Keratinocyte (primary cell): ENCODE measurements around the gene PAPPA2. TPM values are rescaled to one million over a fixed set of nuclear protein-coding genes. Genes with fewer than 3 reads are reported as not detected.

ENCODE experiments used
- DNase-seq: peaks from one replicate; pipeline ENCODE4 v3.0.0-alpha.2; 2011; ENCODE audit warnings: low read depth, missing footprints, low spot score
- FAIRE-seq: peaks from 2 replicates; lab custom pipeline; 2011; peaks lifted over from hg19 to GRCh38; lab: Jason Lieb, UNC
- H2AFZ ChIP-seq: 2 replicates; pipeline ENCODE4 v1.6.0; 2012; ENCODE audit warnings: low read length, control low read depth, inconsistent platforms; ENCODE audit not compliant: control insufficient read depth
- H3K27ac ChIP-seq: 2 replicates; pipeline ENCODE4 v1.5.1; 2011; ENCODE audit warnings: low read length; ENCODE audit not compliant: control insufficient read depth, insufficient read depth
- H3K27me3 ChIP-seq: 3 replicates; pipeline ENCODE4 v1.6.0; 2011; ENCODE audit warnings: low read length; ENCODE audit not compliant: control insufficient read depth, insufficient read depth; ENCODE audit errors: extremely low read depth
- H3K36me3 ChIP-seq, 2 experiments: 2 replicates in 1 of 2; 3 replicates in 1 of 2; pipeline ENCODE4 v1.5.1; 2011; ENCODE audit warnings: low read length in 2 of 2, mild to moderate bottlenecking in 1 of 2; ENCODE audit not compliant: control insufficient read depth in 2 of 2, insufficient read depth in 2 of 2; ENCODE audit errors: extremely low read depth in 1 of 2
- H3K4me1 ChIP-seq: 3 replicates; pipeline ENCODE4 v1.5.1; 2011; ENCODE audit warnings: low read length; ENCODE audit not compliant: control insufficient read depth, insufficient read depth; ENCODE audit errors: extremely low read depth
- H3K4me2 ChIP-seq: 3 replicates; pipeline ENCODE4 v1.6.0; 2011; ENCODE audit warnings: low read depth, low read length; ENCODE audit not compliant: control insufficient read depth, insufficient read depth; ENCODE audit errors: extremely low read depth
- H3K4me3 ChIP-seq, 3 experiments: fragments of 200-600 bp in 1 of 3; sonication (generic) in 1 of 3; 2 replicates in 2 of 3; 3 replicates in 1 of 3; pipeline ENCODE4 v1.5.1; 2011 to 2016; ENCODE audit warnings: low read length in 3 of 3, mild to moderate bottlenecking in 3 of 3, control low read depth in 2 of 3, inconsistent platforms in 1 of 3, low read depth in 1 of 3, mixed read lengths in 1 of 3, mixed run types in 1 of 3, moderate library complexity in 1 of 3; ENCODE audit not compliant: control insufficient read depth in 2 of 3, insufficient read depth in 2 of 3; ENCODE audit errors: extremely low read depth in 1 of 3
- H3K79me2 ChIP-seq: 2 replicates; pipeline ENCODE4 v1.6.0; 2012; ENCODE audit warnings: low read length; ENCODE audit not compliant: control insufficient read depth, insufficient read depth
- H3K9ac ChIP-seq: 3 replicates; pipeline ENCODE4 v1.6.0; 2011; ENCODE audit warnings: low read length; ENCODE audit not compliant: control insufficient read depth, insufficient read depth; ENCODE audit errors: extremely low read depth
- H3K9me1 ChIP-seq: 3 replicates; pipeline ENCODE4 v1.6.0; 2011; ENCODE audit warnings: low read length; ENCODE audit not compliant: control insufficient read depth, insufficient read depth; ENCODE audit errors: extremely low read depth
- H3K9me3 ChIP-seq: 2 replicates; pipeline ENCODE4 v1.5.1; 2012; ENCODE audit warnings: low read depth, low read length; ENCODE audit not compliant: control insufficient read depth
- H4K20me1 ChIP-seq: 3 replicates; pipeline ENCODE4 v1.6.0; 2011; ENCODE audit warnings: low read length; ENCODE audit not compliant: control insufficient read depth, insufficient read depth; ENCODE audit errors: extremely low read depth
- EZH2 ChIP-seq: IDR thresholded peaks from one replicate; pipeline ENCODE4 v1.6.1; 2012; ENCODE audit warnings: inconsistent platforms, mild to moderate bottlenecking, low read length, moderate library complexity
- dilution Hi-C: fragments of 300-500 bp; cut with MboI; formaldehyde crosslinking; loops from one replicate; pipeline ENCODE4 v1.7.0; 2020; ENCODE audit warnings: low sequenced_read_pairs; ENCODE audit not compliant: extremely low pct_ligation_motif_present
- polyA plus RNA-seq, 5 experiments: library from polyadenylated mRNA; depleted of rRNA in 3 of 5; stranded (reverse) in 3 of 5; stranded (forward) in 1 of 5; unstranded in 1 of 5; fragments of >200 nt; gene quantifications; 1 replicate in 1 of 5; 2 replicates in 3 of 5; 3 replicates in 1 of 5; pipeline versions ENCODE4 v1.2.1 to v1.2.3, GENCODE V29; 2011 to 2012; ENCODE audit warnings: missing spikeins in 2 of 5, low read depth in 1 of 5, low replicate concordance in 1 of 5
- TF ChIP-seq, protein P1 (sequence below), 3 experiments: IDR thresholded peaks in 1 of 3; conservative IDR thresholded peaks in 1 of 3; optimal IDR thresholded peaks in 1 of 3; 2 replicates in 2 of 3; 3 replicates in 1 of 3; pipeline versions ENCODE3 to v1.5.1; 2011; ENCODE audit warnings: low read length in 3 of 3, mild to moderate bottlenecking in 3 of 3, moderate library complexity in 2 of 3, control low read depth in 1 of 3, inconsistent platforms in 1 of 3; ENCODE audit not compliant: insufficient read depth in 2 of 3; ENCODE audit errors: extremely low read depth in 1 of 3

The PAPPA2 gene
- polyA plus RNA-seq, 1 donor (not counting 4 experiments of a cell fraction or from before 2014, with no cell fraction given), result 0.07 TPM

DNA sequence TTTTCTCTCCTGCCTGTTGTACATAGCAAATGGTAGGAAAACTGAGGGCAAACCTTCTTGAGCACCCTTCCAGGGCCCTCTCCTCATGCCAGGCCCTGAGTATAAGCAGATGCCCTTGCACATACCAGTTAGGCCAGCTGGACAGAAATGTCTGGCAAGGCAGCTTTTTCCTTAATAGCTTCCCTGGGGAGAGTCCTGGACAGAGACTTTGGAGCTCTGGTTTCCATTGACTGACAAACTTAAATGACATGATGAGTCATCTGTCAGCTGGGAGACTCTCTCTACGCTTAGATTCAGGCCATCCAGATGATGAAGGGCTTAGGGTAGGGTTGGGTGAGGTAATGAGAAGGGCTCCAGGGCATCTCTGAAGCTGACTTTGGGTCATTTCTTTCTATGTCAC is 384.1 kb downstream of the PAPPA2 start:
- no peak for DNase-seq
- no peak overlapping the region for H3K4me2 ChIP-seq
- no peaks in the 10 kb centered on the region for H3K9me3 ChIP-seq
- no peaks in the 10 kb centered on the region for H3K9me1 ChIP-seq
- H4K20me1 ChIP-seq, result no peaks in the 10 kb centered on the region
- TF ChIP-seq EZH2, result no peak
- TF ChIP-seq, protein P1, sequence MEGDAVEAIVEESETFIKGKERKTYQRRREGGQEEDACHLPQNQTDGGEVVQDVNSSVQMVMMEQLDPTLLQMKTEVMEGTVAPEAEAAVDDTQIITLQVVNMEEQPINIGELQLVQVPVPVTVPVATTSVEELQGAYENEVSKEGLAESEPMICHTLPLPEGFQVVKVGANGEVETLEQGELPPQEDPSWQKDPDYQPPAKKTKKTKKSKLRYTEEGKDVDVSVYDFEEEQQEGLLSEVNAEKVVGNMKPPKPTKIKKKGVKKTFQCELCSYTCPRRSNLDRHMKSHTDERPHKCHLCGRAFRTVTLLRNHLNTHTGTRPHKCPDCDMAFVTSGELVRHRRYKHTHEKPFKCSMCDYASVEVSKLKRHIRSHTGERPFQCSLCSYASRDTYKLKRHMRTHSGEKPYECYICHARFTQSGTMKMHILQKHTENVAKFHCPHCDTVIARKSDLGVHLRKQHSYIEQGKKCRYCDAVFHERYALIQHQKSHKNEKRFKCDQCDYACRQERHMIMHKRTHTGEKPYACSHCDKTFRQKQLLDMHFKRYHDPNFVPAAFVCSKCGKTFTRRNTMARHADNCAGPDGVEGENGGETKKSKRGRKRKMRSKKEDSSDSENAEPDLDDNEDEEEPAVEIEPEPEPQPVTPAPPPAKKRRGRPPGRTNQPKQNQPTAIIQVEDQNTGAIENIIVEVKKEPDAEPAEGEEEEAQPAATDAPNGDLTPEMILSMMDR (optimal IDR thresholded peaks at IDR 0.05 in 1 of 3, IDR thresholded peaks at IDR 0.05 in 1 of 3, conservative IDR thresholded peaks at IDR 0.05 in 1 of 3; ENCODE audit: extremely low read depth in 1 of 3, insufficient read depth in 2 of 3, low read length in 3 of 3), result no peak
- no peak overlapping the region for H3K9ac ChIP-seq
- H3K27me3 ChIP-seq, result peaks cover 8% of the 10 kb centered on the region
- no peak overlapping the region for H2AFZ ChIP-seq
- H3K4me1 ChIP-seq, result no peaks in the 10 kb centered on the region
- no peak overlapping the region for H3K4me3 ChIP-seq
- no peak for FAIRE-seq
- no peaks in the 10 kb centered on the region for H3K36me3 ChIP-seq
- dilution Hi-C loops, result no loop called here
- H3K79me2 ChIP-seq, result no peaks in the 10 kb centered on the region
- H3K27ac ChIP-seq, result no peak overlapping the region

- no peak overlapping the region for H2AFZ ChIP-seq
- no peak overlapping the region for H3K4me3 ChIP-seq
- H4K20me1 ChIP-seq, result no peaks in the 10 kb centered on the region
- H3K27me3 ChIP-seq, result peaks cover 4% of the 10 kb centered on the region
- H3K36me3 ChIP-seq, result no peaks in the 10 kb centered on the region
- DNase-seq, result no peak
- no peak overlapping the region for H3K9ac ChIP-seq
- H3K9me1 ChIP-seq, result no peaks in the 10 kb centered on the region
- no peaks in the 10 kb centered on the region for H3K9me3 ChIP-seq
- H3K27ac ChIP-seq, result no peak overlapping the region
- FAIRE-seq, result no peak
- dilution Hi-C loops, result no loop called here
- no peak overlapping the region for H3K4me2 ChIP-seq
- TF ChIP-seq, protein P1 (optimal IDR thresholded peaks at IDR 0.05 in 1 of 3, IDR thresholded peaks at IDR 0.05 in 1 of 3, conservative IDR thresholded peaks at IDR 0.05 in 1 of 3; ENCODE audit: extremely low read depth in 1 of 3, insufficient read depth in 2 of 3, low read length in 3 of 3), result no peak
- TF ChIP-seq EZH2, result no peak
- no peaks in the 10 kb centered on the region for H3K4me1 ChIP-seq
- H3K79me2 ChIP-seq, result no peaks in the 10 kb centered on the region
These were observed 386.3 kb downstream of the PAPPA2 start for GRCh38 chr1:176849281-176849680.
